ENCODE results near the gene TSPAN7.

Gene TSPAN7

DNA sequence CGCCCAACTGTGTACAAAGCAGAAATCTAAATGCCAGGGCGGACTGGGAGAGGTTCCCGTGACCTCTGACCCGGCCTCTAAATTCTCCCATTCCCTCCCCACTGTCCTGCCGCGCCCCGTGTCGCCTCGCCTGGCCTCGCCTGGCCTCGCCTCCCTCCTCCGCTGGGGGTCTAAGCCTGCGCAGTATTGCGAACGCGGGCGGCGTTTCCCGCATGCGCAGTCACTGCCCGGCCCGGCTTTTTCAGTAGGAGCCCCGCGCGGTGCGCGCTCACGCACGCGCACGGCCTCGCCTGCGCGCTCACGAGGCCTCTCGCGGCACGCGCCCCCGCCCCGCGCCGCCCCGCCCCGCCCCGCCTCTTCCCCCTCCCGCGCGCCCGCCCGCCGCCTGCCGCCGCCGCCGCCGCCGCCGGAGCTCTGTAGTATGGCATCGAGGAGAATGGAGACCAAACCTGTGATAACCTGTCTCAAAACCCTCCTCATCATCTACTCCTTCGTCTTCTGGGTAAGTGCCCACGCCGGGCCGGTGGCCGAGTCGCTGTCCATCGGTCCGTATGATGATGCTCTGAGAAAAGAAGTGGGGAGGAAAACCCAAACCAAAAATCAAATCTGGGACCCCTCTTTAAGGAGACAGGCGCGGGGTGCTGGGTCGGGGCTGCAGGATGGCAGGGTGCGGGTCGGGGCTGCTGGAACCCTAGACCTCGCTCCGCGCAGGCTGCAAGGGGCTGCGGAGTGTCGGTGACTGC lies at the start of gene TSPAN7:
TSS of gene TSPAN7 (plus strand) at position 417 of the 743 bp plus-strand sequence. CDS start at position 422, 5 bp downstream.
- DNase-seq = peak; percentile 80

DNA sequence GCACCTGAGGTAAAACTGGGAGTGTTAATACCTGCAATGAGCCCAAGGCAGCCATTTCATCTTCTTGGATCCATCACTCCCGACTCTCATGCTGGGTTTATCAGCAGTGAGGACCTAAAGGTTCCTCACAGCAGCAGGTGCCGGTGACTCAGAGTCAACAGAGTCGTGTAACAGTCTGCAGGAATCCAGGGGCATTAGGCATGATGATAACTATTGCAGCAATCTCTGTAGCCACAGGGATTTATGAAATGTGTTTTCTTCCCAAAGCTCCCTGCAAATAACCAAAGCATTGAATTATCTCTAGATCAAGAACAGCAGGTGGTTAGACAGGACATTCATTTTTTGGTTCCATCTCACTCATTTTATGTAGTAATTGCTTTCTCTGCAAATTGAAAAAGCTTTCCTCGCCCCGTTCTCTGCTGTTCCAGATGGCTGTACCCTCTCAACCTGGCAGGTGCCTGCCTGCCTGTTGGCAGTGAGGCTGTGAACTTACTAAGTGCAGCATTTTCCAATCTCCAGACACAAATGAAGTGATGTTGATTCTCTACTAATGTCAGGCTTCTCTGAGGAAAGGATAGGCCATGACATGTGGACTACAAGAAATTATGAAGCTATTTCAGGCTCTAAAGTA lies 48.1 kb upstream of the TSPAN7 start:
- DNase-seq = peak; percentile 83

DNA sequence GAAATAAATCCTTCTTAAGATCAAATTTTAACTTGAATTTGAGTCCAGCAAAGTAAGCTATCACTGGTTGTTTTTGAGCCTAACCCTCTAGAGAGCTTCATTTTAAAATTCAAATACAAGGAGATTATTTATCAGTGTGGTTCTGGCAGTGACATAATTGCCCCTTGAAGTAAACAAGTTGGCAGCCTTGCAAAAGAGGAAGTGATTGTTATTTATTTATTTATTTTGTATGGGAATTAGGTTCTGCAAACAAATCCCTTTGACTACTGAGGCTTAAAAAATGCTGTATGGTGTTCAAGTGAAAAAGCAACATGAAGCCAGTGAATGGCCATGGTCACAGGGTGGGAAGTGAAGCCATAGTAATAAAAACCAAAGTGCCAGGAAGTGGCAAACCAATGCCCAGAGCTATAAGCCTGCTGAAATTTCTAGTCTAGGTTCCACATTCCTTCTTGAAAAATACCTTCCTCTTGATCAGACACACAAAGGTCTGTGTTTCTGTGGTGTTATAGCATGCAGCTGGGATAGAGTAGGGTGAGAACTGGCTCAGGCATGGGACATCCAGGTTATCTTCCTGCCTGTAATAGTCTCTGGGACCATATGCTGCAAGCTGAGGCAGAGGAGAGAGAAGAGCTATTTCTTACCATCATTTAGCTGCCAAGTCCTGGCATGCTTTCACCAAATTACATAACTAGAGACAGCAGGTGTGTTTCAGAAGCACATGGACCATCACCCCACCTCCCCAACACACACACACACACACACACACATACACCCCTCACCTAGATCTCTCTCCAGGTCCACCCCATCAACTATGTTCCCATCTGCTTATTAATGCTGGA lies 47.1 kb upstream of the TSPAN7 start:
- peak; percentile 91 for DNase-seq

DNA sequence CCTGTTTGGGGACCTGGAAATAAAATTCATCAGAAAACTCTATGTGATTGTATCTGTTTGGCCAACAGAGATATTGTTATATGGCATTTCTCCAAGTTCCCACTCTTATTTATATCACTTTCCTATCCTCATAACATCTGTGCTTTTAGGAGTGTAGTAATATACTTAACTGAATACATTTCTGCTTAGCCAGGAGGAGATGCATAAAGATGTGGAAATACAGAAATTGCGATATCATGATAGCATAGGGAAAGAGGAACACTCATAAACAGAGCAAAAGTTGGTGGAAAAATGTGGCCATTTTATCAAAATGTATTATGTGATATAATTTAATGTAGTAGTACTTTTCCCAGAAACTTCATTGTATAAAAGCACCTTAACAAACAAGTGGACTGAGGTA lies 46.1 kb upstream of the TSPAN7 start:
- DNase-seq = peak; percentile 21

DNA sequence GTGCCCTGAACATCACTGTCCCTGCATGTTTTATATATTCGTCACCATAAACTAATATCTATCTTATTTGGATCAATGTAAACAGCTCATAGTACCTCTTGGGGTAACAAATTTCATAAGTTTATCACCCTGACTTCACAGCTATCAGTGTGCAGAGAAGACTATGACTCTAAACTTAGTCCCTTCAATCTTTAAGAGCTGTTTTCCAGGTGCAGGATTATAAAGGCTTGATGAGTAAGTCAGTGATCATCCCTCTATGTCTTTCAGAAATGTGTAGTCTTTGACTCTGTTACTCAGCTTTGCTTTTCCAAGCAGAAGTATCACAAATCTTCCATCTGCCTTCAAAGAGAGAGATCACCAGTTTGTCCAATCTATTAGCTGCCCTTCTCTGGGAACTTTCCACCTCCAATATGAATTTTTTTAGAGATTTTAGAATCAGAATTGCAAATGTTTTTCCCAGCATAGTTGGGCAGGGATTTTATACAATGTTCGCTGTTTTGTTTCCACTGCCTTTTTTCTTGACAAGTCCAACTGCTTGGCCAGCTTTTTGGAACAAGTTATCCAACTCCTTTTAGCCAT lies 45.1 kb upstream of the TSPAN7 start:
- no peak for DNase-seq

DNA sequence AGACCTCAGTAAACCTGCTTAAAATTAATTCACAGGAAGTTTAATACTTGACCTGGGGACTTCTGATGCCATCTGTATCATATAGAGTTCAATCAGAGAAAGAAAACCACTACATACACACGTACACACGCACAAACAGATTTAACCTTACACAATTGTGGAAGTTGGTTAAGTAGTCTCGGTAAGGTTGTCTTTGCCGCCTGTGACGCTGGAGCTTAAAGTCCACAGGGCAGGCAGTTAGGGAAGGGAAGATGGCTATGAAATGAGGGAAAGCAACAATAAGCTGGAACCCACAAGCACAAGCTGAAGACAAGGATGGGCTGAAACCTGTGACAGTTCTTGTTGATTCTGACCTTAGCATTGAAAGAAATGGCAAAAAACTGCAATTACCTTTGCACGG lies 41.7 kb upstream of the TSPAN7 start:
- no peak for DNase-seq

- no peak for DNase-seq
Measured at GRCh38 chrX:38538134-38538533, 23.2 kb upstream of the TSPAN7 start.

GRCh38 chrX:38539748-38540147 lies 21.6 kb upstream of the TSPAN7 start:
- DNase-seq = no peak

- DNase-seq = no peak
Measured at GRCh38 chrX:38548508-38548907, 12.8 kb upstream of the TSPAN7 start.

- no peak for DNase-seq
Measured at GRCh38 chrX:38552721-38553120, 8.6 kb upstream of the TSPAN7 start.

GRCh38 chrX:38558686-38559085 lies 2.7 kb upstream of the TSPAN7 start:
- DNase-seq = no peak

- no peak for DNase-seq
Measured at GRCh38 chrX:38560776-38561125, 591 bp upstream of the TSPAN7 start.

DNA sequence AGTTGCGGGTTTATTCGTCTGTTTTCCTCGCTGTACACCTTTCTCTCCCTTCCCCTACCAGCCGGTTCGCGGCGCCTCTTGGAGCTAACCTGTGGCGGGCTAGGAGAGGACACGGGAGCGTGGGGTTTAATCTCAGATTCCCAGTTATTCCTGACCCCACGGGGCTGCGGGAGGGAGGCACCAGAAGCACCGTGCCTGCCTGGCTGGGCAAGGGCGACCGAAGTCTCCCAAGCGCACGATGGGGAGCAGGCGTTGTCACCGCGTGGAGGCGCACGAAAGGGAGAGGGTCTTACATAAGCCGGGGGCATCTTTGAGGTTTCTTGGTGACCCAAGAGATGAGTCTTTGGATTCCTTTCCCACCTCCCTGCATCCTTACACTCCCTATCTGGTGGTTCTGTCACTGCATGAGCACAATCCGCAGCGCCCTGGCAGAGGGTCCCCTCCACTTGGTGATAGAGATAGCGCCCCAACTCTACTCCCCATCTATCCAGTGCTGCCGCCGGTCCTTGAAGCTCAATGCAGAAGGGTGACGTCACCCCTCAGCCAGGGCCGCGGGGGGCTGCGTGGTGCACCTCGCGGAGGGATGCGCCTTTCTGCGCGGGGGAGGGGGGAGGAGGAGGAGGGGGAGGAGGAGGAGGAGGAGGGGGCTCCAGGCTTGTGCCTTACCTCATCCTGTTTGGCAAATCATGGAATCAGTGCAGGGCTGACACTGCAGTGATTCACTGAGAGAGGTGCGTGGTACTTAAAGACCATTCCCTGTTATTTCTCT lies 793 bp downstream of the TSPAN7 start:
- DNase-seq = peak; percentile 62

DNA sequence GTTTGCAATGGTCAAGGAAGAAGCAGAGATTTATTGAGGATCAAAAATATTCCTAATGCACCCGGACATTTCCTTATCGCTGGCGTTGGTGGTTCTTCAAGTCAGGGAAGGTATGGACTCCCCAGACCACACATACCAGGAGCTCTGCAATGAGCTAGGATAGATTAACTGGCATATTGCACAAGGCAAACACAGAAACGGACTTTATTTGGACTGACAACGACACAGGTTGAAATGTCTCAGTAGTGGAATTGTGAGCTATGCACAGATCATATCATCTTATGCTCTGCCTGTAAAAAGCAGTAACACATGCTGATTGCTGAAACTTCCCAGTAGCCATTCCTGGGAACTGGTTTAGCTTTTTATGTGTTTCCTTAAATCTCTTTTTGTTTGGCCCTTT lies 1.7 kb downstream of the TSPAN7 start:
- DNase-seq = no peak

DNA sequence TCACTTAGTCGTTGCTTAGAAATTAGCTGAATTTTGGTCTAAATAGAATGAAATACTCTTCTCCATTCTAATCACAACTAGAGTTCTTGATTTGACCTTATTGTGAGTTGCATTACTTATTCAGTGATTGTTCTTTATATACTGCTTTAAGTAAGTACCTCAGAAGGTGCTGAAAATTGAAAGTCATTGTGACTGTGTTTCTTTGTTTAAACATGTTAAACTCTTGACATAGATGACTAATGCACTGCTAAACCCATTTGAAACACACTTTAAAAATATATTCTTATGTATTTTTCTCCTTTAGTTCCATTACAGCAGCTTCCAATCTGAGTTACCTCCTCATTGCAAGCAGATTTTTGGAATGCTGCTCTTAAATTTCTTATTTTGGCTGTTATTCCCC lies 9.1 kb downstream of the TSPAN7 start:
- no peak for DNase-seq

- DNase-seq = no peak
Measured at GRCh38 chrX:38571058-38571457, 9.7 kb downstream of the TSPAN7 start.

DNA sequence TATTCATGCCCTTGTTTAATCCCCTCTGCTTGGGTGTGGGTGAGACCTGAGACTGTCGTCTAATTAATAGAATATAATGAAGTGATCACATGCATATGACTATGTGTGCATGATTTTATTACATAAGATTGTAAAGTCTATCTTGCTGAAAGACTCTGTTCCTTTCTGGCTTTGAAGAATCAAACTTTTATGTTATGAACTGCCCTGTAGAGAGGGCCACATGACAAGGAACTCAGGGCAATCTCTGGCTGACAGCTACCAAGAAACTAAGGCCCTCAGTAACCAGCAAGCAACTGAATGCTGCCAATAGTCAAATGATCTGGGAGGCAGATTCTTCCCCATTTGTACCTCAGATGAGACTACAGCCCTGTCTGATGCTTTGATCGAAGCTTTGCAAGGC lies 13.5 kb downstream of the TSPAN7 start:
- DNase-seq = no peak

GRCh38 chrX:38575888-38576287 lies 14.5 kb downstream of the TSPAN7 start:
- DNase-seq = no peak

- no peak for DNase-seq
Measured at GRCh38 chrX:38577738-38578137, 16.4 kb downstream of the TSPAN7 start.

GRCh38 chrX:38578167-38578566 lies 16.8 kb downstream of the TSPAN7 start:
- DNase-seq = no peak

DNA sequence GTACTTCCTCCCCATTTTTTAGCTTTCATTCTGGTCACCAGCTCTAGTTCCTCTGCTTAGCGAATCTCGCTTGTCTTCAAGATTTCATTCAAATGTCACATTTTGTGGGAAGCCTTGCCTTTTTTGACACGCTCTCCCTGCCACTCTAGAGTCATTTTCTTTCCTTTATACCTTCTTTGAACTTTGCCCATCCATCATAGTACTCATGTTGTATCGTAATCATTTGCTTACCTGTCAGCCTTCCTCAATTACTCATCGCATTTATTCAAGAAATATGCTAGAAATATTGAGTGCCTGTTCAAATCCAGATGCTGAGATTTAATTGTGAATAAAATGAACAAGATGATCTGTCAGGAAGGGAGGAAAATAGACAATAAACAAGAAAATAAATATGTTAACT lies 21.8 kb downstream of the TSPAN7 start:
- DNase-seq = no peak

- no peak for DNase-seq
Measured at GRCh38 chrX:38594434-38594833, 33.1 kb downstream of the TSPAN7 start.

DNA sequence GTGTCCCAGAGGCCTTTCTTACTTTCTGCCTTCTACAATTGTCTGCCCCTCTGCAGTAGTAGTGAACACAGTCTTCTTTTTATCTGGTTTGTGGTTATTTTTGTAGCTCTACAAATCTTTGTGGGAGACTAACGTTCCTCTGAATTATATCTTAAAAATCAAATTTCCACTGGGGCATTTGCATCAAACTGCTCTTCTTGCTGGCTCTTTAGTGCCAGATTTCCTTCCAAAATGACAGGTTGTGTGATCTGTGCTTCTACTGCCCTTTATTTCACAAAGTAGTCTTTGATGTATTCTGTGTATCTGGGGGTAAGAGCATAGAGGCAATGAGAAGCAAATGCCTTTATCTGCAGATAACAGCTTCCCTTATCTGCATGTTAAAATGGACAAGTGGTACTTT lies 34.5 kb downstream of the TSPAN7 start:
- DNase-seq = no peak

Data from NCI-H1694 (cell line).